Keratinocyte (primary cell): Measurements from ENCODE around the gene NAALADL2. TPM values are rescaled to one million over a fixed set of nuclear protein-coding genes. Genes with fewer than 3 reads are reported as not detected.

Source experiments
- DNase-seq: peaks from one replicate; pipeline ENCODE4 v3.0.0-alpha.2; 2011; ENCODE audit warnings: low read depth, missing footprints, low spot score
- FAIRE-seq: peaks from 2 replicates; lab custom pipeline; 2011; peaks lifted over from hg19 to GRCh38; lab: Jason Lieb, UNC
- H2AFZ ChIP-seq: 2 replicates; pipeline ENCODE4 v1.6.0; 2012; ENCODE audit warnings: low read length, control low read depth, inconsistent platforms; ENCODE audit not compliant: control insufficient read depth
- H3K27ac ChIP-seq: 2 replicates; pipeline ENCODE4 v1.5.1; 2011; ENCODE audit warnings: low read length; ENCODE audit not compliant: control insufficient read depth, insufficient read depth
- H3K27me3 ChIP-seq: 3 replicates; pipeline ENCODE4 v1.6.0; 2011; ENCODE audit warnings: low read length; ENCODE audit not compliant: control insufficient read depth, insufficient read depth; ENCODE audit errors: extremely low read depth
- H3K36me3 ChIP-seq, 2 experiments: 2 replicates in 1 of 2; 3 replicates in 1 of 2; pipeline ENCODE4 v1.5.1; 2011; ENCODE audit warnings: low read length in 2 of 2, mild to moderate bottlenecking in 1 of 2; ENCODE audit not compliant: control insufficient read depth in 2 of 2, insufficient read depth in 2 of 2; ENCODE audit errors: extremely low read depth in 1 of 2
- H3K4me1 ChIP-seq: 3 replicates; pipeline ENCODE4 v1.5.1; 2011; ENCODE audit warnings: low read length; ENCODE audit not compliant: control insufficient read depth, insufficient read depth; ENCODE audit errors: extremely low read depth
- H3K4me2 ChIP-seq: 3 replicates; pipeline ENCODE4 v1.6.0; 2011; ENCODE audit warnings: low read depth, low read length; ENCODE audit not compliant: control insufficient read depth, insufficient read depth; ENCODE audit errors: extremely low read depth
- H3K4me3 ChIP-seq, 3 experiments: fragments of 200-600 bp in 1 of 3; sonication (generic) in 1 of 3; 2 replicates in 2 of 3; 3 replicates in 1 of 3; pipeline ENCODE4 v1.5.1; 2011 to 2016; ENCODE audit warnings: low read length in 3 of 3, mild to moderate bottlenecking in 3 of 3, control low read depth in 2 of 3, inconsistent platforms in 1 of 3, low read depth in 1 of 3, mixed read lengths in 1 of 3, mixed run types in 1 of 3, moderate library complexity in 1 of 3; ENCODE audit not compliant: control insufficient read depth in 2 of 3, insufficient read depth in 2 of 3; ENCODE audit errors: extremely low read depth in 1 of 3
- H3K79me2 ChIP-seq: 2 replicates; pipeline ENCODE4 v1.6.0; 2012; ENCODE audit warnings: low read length; ENCODE audit not compliant: control insufficient read depth, insufficient read depth
- H3K9ac ChIP-seq: 3 replicates; pipeline ENCODE4 v1.6.0; 2011; ENCODE audit warnings: low read length; ENCODE audit not compliant: control insufficient read depth, insufficient read depth; ENCODE audit errors: extremely low read depth
- H3K9me1 ChIP-seq: 3 replicates; pipeline ENCODE4 v1.6.0; 2011; ENCODE audit warnings: low read length; ENCODE audit not compliant: control insufficient read depth, insufficient read depth; ENCODE audit errors: extremely low read depth
- H3K9me3 ChIP-seq: 2 replicates; pipeline ENCODE4 v1.5.1; 2012; ENCODE audit warnings: low read depth, low read length; ENCODE audit not compliant: control insufficient read depth
- H4K20me1 ChIP-seq: 3 replicates; pipeline ENCODE4 v1.6.0; 2011; ENCODE audit warnings: low read length; ENCODE audit not compliant: control insufficient read depth, insufficient read depth; ENCODE audit errors: extremely low read depth
- CTCF ChIP-seq, 3 experiments: IDR thresholded peaks in 1 of 3; conservative IDR thresholded peaks in 1 of 3; optimal IDR thresholded peaks in 1 of 3; 2 replicates in 2 of 3; 3 replicates in 1 of 3; pipeline versions ENCODE3 to v1.5.1; 2011; ENCODE audit warnings: low read length in 3 of 3, mild to moderate bottlenecking in 3 of 3, moderate library complexity in 2 of 3, control low read depth in 1 of 3, inconsistent platforms in 1 of 3; ENCODE audit not compliant: insufficient read depth in 2 of 3; ENCODE audit errors: extremely low read depth in 1 of 3
- EZH2 ChIP-seq: IDR thresholded peaks from one replicate; pipeline ENCODE4 v1.6.1; 2012; ENCODE audit warnings: inconsistent platforms, mild to moderate bottlenecking, low read length, moderate library complexity
- dilution Hi-C: fragments of 300-500 bp; cut with MboI; formaldehyde crosslinking; loops from one replicate; pipeline ENCODE4 v1.7.0; 2020; ENCODE audit warnings: low sequenced_read_pairs; ENCODE audit not compliant: extremely low pct_ligation_motif_present
- polyA plus RNA-seq, 5 experiments: library from polyadenylated mRNA; depleted of rRNA in 3 of 5; stranded (reverse) in 3 of 5; stranded (forward) in 1 of 5; unstranded in 1 of 5; fragments of >200 nt; gene quantifications; 1 replicate in 1 of 5; 2 replicates in 3 of 5; 3 replicates in 1 of 5; pipeline versions ENCODE4 v1.2.1 to v1.2.3, GENCODE V29; 2011 to 2012; ENCODE audit warnings: missing spikeins in 2 of 5, low read depth in 1 of 5, low replicate concordance in 1 of 5

The NAALADL2 gene
- polyA plus RNA-seq, 1 donor (not counting 4 experiments of a cell fraction or from before 2014, with no cell fraction given): 0.75 TPM

GRCh38 chr3:175279457-175279856, 420.3 kb downstream of the NAALADL2 start:
- no peak for FAIRE-seq
- Histone ChIP-seq H3K4me3 (no peak overlapping the region), H4K20me1 (no peaks in the 10 kb centered on the region), H2AFZ (no peak overlapping the region), H3K9me3 (no peaks in the 10 kb centered on the region), H3K4me2 (no peak overlapping the region), H3K27me3 (no peaks in the 10 kb centered on the region), H3K4me1 (no peaks in the 10 kb centered on the region), H3K36me3 (no peaks in the 10 kb centered on the region), H3K79me2 (no peaks in the 10 kb centered on the region), H3K9me1 (no peaks in the 10 kb centered on the region), H3K9ac (no peak overlapping the region), H3K27ac (no peak overlapping the region)
- DNase-seq: no peak
- no peak for TF ChIP-seq CTCF (optimal IDR thresholded peaks at IDR 0.05 in 1 of 3, IDR thresholded peaks at IDR 0.05 in 1 of 3, conservative IDR thresholded peaks at IDR 0.05 in 1 of 3; ENCODE audit: extremely low read depth in 1 of 3, insufficient read depth in 2 of 3, low read length in 3 of 3)
- TF ChIP-seq EZH2: no peak
- dilution Hi-C loops: no loop called here

GRCh38 chr3:175279911-175280310, 420.8 kb downstream of the NAALADL2 start:
- DNase-seq (no peak), FAIRE-seq (no peak)
- H3K9me1 ChIP-seq: no peaks in the 10 kb centered on the region
- H3K36me3 ChIP-seq: no peaks in the 10 kb centered on the region
- H2AFZ ChIP-seq: no peak overlapping the region
- no peak overlapping the region for H3K4me2 ChIP-seq
- H4K20me1 ChIP-seq: no peaks in the 10 kb centered on the region
- dilution Hi-C loops: no loop called here
- H3K9ac ChIP-seq: no peak overlapping the region
- no peaks in the 10 kb centered on the region for H3K27me3 ChIP-seq
- H3K4me1 ChIP-seq: no peaks in the 10 kb centered on the region
- H3K27ac ChIP-seq: no peak overlapping the region
- H3K4me3 ChIP-seq: no peak overlapping the region
- TF ChIP-seq EZH2: no peak
- TF ChIP-seq CTCF (optimal IDR thresholded peaks at IDR 0.05 in 1 of 3, IDR thresholded peaks at IDR 0.05 in 1 of 3, conservative IDR thresholded peaks at IDR 0.05 in 1 of 3; ENCODE audit: extremely low read depth in 1 of 3, insufficient read depth in 2 of 3, low read length in 3 of 3): no peak
- H3K9me3 ChIP-seq: no peaks in the 10 kb centered on the region
- H3K79me2 ChIP-seq: no peaks in the 10 kb centered on the region
